ENCODE results near the gene AMIGO2.

DNA sequence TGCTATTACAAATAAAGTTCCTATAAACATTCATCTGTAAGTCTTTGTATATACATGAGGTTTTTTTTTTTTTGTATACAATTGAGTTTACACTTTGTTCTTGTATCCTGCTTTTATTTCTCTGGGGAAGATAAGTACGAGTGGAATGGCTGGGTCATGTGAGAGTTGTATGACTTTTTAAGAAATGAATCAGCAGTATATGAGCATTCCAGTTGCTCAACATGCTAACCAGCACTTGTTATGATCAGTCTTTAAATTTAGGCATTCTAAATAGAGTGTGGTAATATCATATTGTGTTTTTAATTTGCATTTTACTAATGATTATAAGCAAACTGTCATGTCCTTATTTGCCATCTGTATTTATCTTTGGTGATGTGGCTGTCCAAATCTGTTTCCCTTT is 44.7 kb upstream of the AMIGO2 start:
- TF ChIP-seq POLR2A (IDR thresholded peaks at IDR 0.05): no peak
- TF ChIP-seq, protein P1, sequence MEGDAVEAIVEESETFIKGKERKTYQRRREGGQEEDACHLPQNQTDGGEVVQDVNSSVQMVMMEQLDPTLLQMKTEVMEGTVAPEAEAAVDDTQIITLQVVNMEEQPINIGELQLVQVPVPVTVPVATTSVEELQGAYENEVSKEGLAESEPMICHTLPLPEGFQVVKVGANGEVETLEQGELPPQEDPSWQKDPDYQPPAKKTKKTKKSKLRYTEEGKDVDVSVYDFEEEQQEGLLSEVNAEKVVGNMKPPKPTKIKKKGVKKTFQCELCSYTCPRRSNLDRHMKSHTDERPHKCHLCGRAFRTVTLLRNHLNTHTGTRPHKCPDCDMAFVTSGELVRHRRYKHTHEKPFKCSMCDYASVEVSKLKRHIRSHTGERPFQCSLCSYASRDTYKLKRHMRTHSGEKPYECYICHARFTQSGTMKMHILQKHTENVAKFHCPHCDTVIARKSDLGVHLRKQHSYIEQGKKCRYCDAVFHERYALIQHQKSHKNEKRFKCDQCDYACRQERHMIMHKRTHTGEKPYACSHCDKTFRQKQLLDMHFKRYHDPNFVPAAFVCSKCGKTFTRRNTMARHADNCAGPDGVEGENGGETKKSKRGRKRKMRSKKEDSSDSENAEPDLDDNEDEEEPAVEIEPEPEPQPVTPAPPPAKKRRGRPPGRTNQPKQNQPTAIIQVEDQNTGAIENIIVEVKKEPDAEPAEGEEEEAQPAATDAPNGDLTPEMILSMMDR (IDR thresholded peaks at IDR 0.05): no peak
